Measurements from ENCODE around the gene LRRK2. TPM values are rescaled to one million over a fixed set of nuclear protein-coding genes. Genes with fewer than 3 reads are reported as not detected.
A peak's percentile ranks its signal among the peaks of the same experiment; 100 is the strongest.

LRRK2 gene
- polyA plus RNA-seq (ENCODE audit: insufficient read length in 3 of 3): 10 to 100 TPM; 36.9 to 43.4 (median 38.1) TPM

DNA sequence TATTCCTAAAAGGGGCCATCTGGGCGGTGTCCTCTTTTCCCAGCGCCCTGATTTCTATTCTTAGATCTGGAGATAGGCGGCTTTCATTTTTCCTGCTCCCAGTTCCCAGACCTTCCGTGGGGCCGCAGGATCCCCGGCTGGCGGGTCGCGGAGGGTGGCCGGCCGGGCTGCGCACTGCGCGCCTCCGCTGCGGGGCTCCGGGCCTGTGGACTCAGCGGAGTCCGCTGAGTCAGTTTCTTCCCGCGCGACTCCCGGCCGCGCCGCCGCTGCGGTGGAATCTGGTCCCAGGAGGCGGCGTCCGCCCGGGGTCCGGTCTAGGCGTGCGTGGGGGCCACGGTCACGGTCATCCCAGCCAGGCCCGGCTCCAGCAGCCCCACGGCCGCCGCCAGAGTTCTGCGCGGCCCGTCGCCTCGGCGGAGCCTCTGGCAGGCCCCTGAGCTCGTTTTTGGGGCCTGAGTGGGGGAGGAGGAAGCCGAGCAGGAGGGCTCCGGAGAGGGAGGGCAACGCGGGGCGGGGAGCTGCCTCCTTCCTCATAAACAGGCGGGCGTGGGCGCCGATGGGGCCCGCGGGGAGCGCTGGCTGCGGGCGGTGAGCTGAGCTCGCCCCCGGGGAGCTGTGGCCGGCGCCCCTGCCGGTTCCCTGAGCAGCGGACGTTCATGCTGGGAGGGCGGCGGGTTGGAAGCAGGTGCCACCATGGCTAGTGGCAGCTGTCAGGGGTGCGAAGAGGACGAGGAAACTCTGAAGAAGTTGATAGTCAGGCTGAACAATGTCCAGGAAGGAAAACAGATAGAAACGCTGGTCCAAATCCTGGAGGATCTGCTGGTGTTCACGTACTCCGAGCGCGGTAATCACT is at the start of gene LRRK2:
Gene LRRK2, plus strand, starts transcription at position 559 of the 853 bp plus-strand sequence. Its CDS starts 135 bp downstream, at position 694.
- DNase-seq (ENCODE audit: low read depth in 3 of 3, low spot score in 2 of 3): peak in 2 of 3 donors; percentile 49 to 53

DNA sequence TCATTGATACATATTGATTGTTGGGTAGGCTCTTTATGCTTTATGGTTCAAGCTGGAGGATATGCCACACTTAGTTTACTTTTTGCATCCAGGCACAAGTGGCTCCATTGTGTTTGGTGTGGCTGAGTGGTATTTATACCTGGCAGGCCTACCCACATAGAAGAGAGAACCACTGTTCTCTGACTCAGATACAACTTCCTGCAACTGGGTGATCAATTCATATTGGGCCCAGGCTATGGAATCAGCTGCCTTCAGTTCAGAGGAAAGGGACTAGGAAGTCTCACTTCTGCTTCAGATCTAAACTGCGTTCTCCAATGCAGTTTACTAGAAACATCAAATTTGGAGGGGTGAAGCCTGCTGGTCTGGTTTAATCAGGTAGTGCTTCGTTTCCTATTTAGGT is 49.8 kb upstream of the LRRK2 start:
- DNase-seq (ENCODE audit: low read depth in 3 of 3, low spot score in 2 of 3): no peak

DNA sequence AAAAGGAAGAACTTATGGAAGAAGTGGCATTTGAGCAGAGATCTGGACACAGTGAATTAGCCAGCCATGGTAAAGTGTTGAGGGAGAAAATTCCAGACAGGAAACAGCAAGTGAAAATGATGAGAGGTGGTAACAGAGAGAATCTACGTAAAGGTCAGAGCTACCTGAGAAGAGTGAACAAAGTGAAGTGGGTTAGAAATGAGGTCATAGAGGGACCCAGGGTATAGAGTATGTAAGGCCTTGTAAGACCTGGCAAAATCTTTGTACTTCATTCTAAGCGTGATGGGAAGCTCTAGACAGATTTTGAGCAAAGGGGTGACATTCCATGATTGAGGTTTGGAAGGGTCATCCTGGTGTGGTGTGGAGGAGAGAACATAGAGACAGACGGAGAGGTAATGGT is 49.3 kb upstream of the LRRK2 start:
- DNase-seq (ENCODE audit: low read depth in 3 of 3, low spot score in 2 of 3): no peak

DNA sequence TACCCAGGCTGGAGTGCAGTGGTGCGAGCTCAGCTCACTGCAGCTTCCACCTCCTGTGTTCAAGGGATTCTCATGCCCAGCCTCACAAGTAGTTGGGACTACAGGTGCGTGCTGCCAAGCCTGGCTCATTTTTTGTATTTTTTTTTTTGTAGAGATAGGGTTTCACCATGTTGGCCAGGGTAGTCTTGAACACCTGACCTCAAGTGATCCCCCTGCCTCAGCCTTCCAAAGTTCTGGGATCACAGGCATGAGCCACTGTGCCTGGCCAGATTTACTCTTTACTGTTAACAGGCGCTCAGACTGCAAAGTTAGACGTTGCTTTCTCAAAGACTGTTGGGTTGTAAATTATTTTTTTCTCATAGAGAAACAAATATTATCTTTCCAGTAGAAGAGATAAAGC is 46.1 kb upstream of the LRRK2 start:
- no peak for DNase-seq (ENCODE audit: low read depth in 3 of 3, low spot score in 2 of 3)

DNA sequence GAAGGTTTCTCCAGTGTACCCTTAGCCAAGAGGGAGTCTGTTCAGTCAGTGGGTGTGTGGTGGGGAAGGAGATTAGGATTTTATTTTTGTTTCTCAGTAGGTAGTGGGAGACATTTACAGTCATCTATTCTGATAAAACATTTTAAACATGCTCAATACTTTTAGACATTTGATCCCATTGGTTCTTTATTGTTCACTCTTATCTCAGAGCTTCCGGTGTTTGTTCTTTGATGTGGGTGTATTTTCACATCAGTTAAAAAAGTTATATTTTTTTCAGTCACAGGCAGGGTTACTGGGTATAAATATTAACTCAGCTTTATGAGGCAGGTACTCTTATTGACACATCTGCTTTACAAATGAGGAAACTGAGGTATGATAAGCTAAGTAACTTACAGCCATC is 43.3 kb upstream of the LRRK2 start:
- DNase-seq (ENCODE audit: low read depth in 3 of 3, low spot score in 2 of 3): no peak

DNA sequence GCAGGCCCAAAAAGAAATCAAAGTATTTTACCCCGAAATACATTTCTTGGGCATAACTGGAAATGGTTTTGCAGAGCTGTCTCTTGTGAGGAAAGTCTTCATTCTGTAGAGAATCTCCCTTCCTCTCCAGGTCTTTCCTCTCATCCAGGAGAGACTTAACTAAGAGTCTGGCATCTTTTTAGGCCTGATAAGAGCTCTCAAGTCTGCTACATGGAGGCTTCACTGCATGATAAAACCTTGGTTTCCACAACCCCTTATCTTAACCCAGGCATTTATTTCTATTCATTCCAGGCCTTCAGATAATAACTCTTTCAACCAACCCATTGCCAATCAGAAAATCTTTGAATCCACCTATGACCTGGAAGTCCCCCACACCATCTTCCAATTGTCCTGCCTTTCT is 41.1 kb upstream of the LRRK2 start:
- no peak for DNase-seq (ENCODE audit: low read depth in 3 of 3, low spot score in 2 of 3)

DNA sequence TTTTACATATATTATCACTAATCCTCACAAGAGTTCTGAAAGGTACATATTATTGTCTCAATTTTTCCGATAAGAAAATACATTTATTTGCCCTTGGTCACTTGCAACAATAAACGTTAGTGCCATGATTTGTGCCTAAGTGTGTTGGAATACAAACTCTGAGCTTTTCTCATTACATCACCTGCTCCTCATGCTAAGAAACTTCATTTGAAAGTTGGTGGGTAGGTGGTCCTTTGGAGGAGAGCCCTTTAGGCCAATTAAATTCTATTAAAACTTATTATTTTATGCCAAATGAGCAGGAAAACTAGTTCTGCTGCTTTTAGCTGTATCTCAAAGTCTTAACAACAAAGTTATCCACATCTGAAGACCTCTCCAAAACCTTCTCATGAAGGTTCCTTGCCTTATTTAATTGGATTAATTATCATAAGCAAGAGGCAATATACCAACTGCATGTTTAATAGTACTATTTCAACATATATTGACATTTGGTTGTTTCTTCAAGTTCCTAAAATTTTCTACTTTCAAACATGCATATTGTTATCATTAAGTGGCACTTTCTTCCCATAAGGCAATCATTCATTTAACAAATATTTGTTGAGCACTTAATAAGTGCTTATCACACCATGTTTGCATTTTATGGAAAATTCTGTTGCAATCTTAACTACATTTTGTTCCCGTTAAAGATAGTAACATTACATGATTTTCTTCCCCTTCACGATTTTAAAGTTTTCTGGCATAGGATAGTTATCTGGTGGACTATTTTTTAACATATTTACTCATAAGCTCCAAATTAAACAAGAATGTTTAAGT is 40.1 kb upstream of the LRRK2 start:
- no peak for DNase-seq (ENCODE audit: low read depth in 3 of 3, low spot score in 2 of 3)

DNA sequence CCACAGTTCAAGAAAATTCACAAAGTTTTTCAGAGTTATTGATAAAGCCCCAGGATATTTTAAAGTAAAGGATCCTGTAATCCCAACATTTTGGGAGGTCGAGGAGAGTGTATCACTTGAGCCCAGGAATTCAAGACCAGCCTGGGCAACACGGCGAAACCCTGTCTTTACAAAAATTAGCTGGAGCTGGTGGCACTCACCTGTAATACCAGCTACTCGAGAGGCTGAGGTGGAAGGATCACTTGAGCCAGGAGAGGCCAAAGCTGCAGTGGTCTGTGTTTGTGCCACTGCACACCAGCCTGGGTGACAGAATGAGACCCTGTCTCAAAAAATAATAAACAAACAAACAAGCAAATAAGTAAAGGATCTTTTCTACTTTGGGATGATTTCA is 39.5 kb upstream of the LRRK2 start:
- no peak for DNase-seq (ENCODE audit: low read depth in 3 of 3, low spot score in 2 of 3)

DNA sequence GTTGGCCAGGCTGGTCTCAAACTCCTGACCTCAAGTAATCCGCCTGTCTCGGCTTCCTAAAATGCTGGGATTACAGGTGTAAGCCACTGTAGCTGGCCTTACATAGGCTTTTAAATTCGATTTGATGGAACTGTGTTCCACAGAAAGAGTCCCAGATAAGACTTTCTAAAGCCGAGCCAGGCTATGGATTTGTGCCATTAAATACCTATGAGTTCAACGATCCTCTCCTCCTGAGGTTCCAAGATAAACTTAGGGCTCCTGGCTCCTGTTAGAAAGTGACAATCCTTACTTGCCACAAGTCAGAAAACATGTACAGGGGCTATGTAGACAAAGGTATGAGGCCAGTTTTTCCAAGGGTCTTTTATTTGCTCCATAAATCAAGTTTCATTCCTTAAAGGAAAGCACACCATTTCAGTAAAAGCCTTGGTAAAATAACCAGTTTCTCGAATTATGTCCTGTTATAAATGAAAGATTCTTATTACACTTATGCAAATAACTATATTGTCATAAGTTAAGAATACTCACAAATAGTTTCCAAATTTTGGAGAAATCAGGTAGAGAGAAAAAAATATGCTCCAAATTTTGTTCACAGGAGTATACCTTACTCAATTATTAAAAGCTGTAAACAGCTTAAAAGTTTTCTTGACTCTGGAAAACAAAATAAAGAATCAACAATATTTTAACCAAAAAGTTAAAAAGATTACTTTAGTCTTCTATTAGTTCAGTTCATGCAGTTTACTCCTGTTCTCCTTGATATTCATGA is 36.1 kb upstream of the LRRK2 start:
- DNase-seq (ENCODE audit: low read depth in 3 of 3, low spot score in 2 of 3): no peak

DNA sequence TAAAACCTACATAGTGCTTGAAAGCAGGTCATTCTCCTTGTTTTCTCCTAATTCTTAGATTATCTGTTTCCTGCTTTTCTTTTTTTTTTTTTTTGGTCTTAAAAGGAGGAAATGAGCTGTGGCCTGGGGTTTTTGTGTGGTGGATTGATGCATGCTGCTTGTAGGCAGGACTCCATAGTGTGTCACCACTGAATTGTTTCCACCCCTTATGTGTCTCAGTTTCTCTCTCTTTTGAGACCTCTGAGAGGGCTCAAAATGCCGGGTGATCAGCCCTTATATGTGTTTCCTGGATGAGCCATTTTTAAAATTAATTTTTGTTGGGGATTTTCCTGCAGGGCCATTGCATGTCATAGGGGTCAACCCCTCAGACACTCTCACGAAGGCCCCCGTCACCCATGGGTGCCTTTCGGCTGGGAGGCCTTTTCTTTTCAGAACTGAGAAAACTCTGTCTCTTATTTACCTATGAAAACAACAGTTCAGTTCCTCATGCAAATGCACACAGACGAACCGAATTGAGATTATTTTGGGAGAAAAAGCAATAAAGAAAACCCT is 32.0 kb upstream of the LRRK2 start:
- DNase-seq (ENCODE audit: low read depth in 3 of 3, low spot score in 2 of 3): no peak

DNA sequence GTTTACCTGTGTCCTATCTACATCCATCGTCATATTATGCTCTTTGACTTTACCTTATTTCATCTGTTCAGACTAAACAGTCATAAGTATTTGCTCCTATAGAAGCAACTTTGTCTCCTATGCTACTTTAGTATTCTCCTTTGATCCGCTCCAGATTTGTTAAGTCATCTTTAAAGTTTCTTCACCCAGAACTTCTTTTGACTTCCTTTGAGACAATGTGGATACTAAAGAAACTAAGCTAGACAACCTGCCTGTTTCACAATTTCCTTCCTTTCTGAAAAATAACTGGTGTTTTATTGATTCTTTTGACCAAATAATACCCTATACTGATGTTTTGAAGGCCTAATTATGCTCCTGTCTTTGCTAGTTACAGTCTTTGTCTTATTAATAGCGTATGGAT is 30.0 kb upstream of the LRRK2 start:
- DNase-seq (ENCODE audit: low read depth in 3 of 3, low spot score in 2 of 3): no peak

DNA sequence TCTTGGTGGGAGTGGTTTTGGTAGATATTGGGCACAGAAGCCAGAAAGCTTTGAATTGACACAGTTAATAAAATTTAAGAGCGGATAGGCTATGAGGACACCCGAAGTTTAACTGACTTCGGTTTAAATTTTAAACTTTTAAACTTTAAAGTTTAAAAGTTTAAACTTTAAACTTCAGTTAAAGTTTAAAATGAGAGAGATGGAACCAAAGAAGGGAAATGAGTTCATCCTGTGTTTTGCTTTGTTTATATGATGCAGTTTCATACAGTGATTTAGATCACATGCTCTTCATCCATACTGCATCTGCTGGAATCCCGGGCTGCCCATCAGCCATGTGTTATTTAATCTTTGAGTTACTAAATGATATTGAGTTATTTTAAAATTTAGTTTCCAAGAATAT is 27.2 kb upstream of the LRRK2 start:
- DNase-seq (ENCODE audit: low read depth in 3 of 3, low spot score in 2 of 3): no peak

DNA sequence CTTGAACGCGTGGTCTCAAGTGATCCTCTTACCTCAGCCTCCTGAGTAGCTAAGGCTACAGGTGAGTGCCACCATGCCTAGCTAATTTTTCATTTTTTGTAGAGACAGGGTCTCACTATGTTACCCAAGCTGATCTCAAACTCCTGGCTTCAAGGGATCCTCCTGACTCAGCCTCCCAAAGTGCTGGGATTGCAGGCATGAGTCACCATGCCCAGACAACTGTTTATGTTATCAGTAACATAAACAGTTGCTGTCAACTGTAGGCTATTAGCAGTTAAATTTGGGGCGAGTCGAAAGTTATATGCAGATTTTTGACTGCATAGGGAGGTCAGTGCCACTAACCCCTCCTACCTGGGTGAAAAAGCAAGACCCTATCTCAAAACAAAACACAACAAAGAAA is 26.2 kb upstream of the LRRK2 start:
- no peak for DNase-seq (ENCODE audit: low read depth in 3 of 3, low spot score in 2 of 3)

DNA sequence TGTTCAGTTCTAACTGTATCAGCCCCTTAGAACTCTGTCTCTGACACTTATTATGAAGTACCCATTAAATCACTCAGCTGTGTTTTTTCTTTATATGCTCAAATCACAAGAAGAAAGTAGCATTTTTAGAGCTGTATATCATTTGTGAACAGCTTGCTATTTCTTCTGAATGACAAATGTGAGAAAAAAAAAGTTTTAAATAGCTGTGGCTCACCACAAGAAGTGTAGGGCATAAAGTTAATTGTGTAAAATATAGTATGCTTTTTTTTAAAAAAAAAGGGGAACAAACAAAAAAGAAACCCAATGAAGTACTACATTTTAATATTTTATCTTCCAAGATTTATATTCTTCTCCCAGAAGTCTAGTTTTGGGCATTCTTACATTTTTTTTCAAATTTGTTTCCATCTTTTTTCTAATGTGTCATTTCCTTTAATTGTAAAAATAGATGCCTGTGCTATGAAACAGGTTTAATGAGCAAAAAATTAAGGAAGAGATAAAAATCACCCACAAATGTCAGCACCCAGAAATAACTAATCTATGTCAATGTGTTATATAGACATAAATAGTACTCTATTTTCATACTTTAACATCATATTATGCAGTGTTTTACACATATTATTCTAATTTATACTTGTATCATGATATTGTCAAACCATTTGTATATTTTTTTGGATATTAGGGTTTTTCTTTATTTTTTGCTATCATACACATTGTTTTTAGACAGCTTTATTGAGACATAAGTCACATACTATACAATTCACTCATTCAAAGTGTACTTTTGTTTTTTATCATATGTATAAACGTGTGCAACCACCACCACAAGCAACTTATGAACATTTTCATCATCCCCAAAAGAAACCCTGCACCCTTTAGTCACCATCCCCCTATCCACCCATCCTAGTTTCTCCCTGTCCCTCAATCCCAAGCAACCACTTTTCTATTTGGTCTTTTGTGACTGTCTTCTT is 22.4 kb upstream of the LRRK2 start:
- no peak for DNase-seq (ENCODE audit: low read depth in 3 of 3, low spot score in 2 of 3)

DNA sequence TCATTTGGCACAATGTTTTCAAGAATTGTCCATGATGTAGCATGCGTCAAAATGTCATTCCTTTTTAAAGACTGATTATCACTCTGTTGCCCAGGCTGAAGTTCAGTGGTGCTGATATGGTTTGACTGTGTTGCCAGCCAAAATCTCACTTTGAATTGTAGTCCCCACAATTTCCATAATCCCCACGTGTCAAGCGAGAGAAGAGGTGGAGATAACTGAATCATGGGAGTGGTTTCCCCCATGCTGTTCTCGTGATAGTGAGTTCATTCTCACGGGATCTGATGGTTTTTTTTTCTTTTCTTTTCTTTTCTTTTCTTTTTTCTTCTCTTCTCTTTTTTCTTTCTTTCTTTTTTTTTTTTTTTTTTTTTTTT is 21.8 kb upstream of the LRRK2 start:
- DNase-seq (ENCODE audit: low read depth in 3 of 3, low spot score in 2 of 3): no peak

DNA sequence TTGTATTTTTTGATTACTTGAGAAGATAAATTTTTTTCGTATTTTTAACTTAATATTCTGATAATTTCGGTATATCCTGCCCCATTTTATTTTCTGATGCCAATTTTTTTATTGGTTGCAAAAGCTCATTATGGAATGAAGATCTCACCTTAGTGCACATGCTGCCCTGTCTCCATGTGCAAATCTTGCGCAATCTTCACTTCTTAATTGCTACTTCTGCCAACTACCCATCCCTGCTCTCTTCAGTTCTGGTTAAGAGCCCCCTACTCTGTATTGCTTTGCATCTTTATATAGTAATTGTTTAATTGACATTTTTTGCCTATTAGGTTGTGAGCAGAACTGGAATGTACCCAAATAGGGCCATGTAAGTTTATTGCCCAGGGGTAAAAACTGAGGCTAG is 20.5 kb upstream of the LRRK2 start:
- DNase-seq (ENCODE audit: low read depth in 3 of 3, low spot score in 2 of 3): no peak

DNA sequence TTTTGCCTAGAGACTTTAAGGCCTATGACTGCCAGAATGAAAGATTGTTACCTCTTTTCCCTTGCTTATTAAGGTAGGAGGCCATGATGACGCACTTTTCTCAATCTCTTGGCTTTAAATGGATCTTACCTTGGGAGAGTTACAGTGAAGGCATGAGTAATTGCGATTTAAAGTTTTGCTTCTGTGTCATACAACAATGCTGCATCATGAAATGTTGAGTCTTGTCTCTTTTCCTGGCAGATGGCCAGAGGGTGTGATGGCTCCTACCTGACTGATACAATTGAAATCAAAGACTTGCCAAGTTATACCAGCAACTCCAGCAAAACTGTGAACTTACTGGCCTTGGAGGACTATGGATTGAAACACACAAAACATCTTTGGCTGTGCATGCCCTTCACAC is 17.2 kb upstream of the LRRK2 start:
- DNase-seq (ENCODE audit: low read depth in 3 of 3, low spot score in 2 of 3): no peak

DNA sequence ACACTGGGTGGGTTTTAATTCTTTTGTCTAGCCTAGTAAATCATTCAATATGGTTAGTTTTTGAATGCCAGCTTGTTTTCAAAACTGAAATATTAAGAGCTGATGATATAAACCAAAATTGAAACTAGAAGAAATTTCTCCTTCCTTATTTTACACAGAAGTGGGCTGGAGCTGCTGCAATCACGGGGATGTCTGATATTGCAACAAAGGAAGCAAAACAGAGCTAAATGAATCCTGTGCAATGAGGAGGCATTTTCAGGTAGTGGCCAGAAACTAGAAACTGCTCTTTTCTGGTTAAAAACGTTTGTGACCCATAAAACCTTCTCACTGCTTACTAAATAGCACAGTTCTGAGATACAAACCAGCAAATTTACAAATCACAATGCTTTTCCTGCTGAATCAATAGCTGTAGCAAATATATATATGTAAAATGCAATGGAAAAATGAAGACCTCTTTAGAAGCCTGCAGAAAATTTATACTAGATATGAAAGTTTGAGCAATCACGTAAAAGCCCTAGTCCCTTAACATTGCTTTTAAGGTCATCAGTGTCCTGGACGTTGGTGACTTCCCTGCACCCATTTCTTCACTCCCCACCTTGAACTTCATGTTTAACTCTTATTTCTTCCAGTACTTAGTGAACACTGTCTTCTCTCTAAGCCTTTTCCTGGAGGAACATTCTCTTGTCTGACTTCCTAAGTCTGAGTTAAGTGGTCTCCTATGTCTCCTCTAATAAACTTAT is 15.9 kb upstream of the LRRK2 start:
- DNase-seq (ENCODE audit: low read depth in 3 of 3, low spot score in 2 of 3): no peak

DNA sequence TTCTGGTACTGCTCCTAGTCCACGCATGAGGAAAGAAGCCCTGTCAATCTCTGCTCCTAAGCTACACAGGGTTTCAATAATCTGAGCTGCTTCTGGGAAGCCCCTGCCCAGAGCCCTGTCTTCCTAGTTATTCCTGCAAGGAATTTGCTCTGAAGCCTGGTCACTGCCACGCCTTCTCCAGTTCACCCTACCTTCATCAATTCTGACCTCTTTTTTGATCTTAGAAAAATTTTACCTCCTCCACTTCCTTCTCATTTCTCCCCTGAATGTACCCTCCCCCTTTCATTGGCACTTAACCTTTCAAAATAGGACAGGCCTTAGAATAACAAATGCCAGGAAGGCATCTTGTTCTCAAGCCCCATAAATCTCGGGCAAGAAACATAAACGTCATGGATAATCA is 14.9 kb upstream of the LRRK2 start:
- DNase-seq (ENCODE audit: low read depth in 3 of 3, low spot score in 2 of 3): no peak
